GM23338 (cell line): Measurements from ENCODE around the gene PDE4D. TPM values are rescaled to one million over a fixed set of nuclear protein-coding genes. Genes with fewer than 3 reads are reported as not detected.

Experiments
- ATAC-seq: fragments of 200-7000 bp; cut with Tn5 transposase; 3 replicates; pipeline ENCODE4 v1.9.1; 2020
- DNase-seq: peaks from one replicate; pipeline ENCODE4 v3.0.0-alpha.2; 2015; ENCODE audit warnings: low spot score
- H2AFZ ChIP-seq: fragments of 200-600 bp; sonication (generic); 2 replicates; pipeline ENCODE4 v1.8.0; 2016; ENCODE audit warnings: antibody characterized with exemption, mild to moderate bottlenecking, moderate library complexity
- H3F3A ChIP-seq: fragments of 200-600 bp; sonication (generic); replicated peaks from 2 replicates; pipeline ENCODE4 v1.8.0; 2017; ENCODE audit warnings: antibody characterized with exemption, mixed run types, low read depth
- H3K27ac ChIP-seq: fragments of 200-600 bp; sonication (generic); 2 replicates; pipeline ENCODE4 v1.6.1; 2016; ENCODE audit warnings: low read depth
- H3K27me3 ChIP-seq: fragments of 200-600 bp; sonication (generic); 2 replicates; pipeline ENCODE4 v1.8.0; 2016; ENCODE audit warnings: mild to moderate bottlenecking, mixed run types, moderate library complexity; ENCODE audit not compliant: insufficient read depth
- H3K36me3 ChIP-seq: fragments of 200-600 bp; sonication (generic); 2 replicates; pipeline ENCODE4 v1.8.0; 2016; ENCODE audit warnings: mild to moderate bottlenecking; ENCODE audit not compliant: insufficient read depth
- H3K4me1 ChIP-seq: fragments of 200-600 bp; sonication (generic); 2 replicates; pipeline ENCODE4 v1.8.0; 2016; ENCODE audit warnings: mild to moderate bottlenecking, moderate library complexity; ENCODE audit not compliant: insufficient read depth
- H3K4me2 ChIP-seq: fragments of 200-600 bp; sonication (generic); 2 replicates; pipeline ENCODE4 v1.7.1; 2017; ENCODE audit warnings: mixed run types
- H3K4me3 ChIP-seq: fragments of 200-600 bp; sonication (generic); 2 replicates; pipeline ENCODE4 v1.6.1; 2016; ENCODE audit warnings: mixed run types
- H3K79me2 ChIP-seq: fragments of 200-600 bp; sonication (generic); replicated peaks from 2 replicates; pipeline ENCODE4 v1.8.0; 2017; ENCODE audit warnings: mild to moderate bottlenecking; ENCODE audit not compliant: insufficient read depth
- H3K9me2 ChIP-seq: fragments of 200-600 bp; sonication (generic); 2 replicates; pipeline ENCODE4 v1.8.0; 2017; ENCODE audit not compliant: insufficient read depth
- H4K20me1 ChIP-seq: fragments of 200-600 bp; sonication (generic); replicated peaks from 2 replicates; pipeline ENCODE4 v1.8.0; 2017; ENCODE audit warnings: mild to moderate bottlenecking; ENCODE audit not compliant: insufficient read depth
- H3K27ac Mint-ChIP-seq: 2 replicates; pipeline ENCODE4 v1.8.0; 2020; ENCODE audit warnings: inconsistent platforms, mild to moderate bottlenecking, moderate library complexity, mixed read lengths
- H3K27me3 Mint-ChIP-seq: 3 replicates; pipeline ENCODE4 v1.8.0; 2022; ENCODE audit warnings: low read depth, mild to moderate bottlenecking, moderate library complexity, mixed read lengths, inconsistent platforms; ENCODE audit not compliant: insufficient read depth, poor library complexity
- H3K36me3 Mint-ChIP-seq: 3 replicates; pipeline ENCODE4 v1.8.0; 2021; ENCODE audit warnings: low read depth, mild to moderate bottlenecking, inconsistent platforms, moderate library complexity, mixed read lengths
- H3K4me1 Mint-ChIP-seq: 3 replicates; pipeline ENCODE4 v1.8.0; 2020; ENCODE audit warnings: mild to moderate bottlenecking, inconsistent platforms, mixed read lengths
- H3K4me3 Mint-ChIP-seq: 3 replicates; pipeline ENCODE4 v1.8.0; 2021; ENCODE audit warnings: moderate library complexity, mild to moderate bottlenecking, inconsistent platforms, mixed read lengths
- H3K9me3 Mint-ChIP-seq: 3 replicates; pipeline ENCODE4 v1.8.0; 2020; ENCODE audit warnings: moderate library complexity, mild to moderate bottlenecking, inconsistent platforms, mixed read lengths
- EZH2phosphoT487 ChIP-seq: fragments of 200-600 bp; sonication (generic); IDR thresholded peaks from one replicate; pipeline ENCODE4 v1.8.1; 2018; ENCODE audit warnings: antibody characterized with exemption; ENCODE audit not compliant: unreplicated experiment
- NANOG ChIP-seq: IDR thresholded peaks from 2 replicates; pipeline ENCODE4 v1.6.1; 2016; ENCODE audit warnings: antibody characterized with exemption, borderline replicate concordance
- POLR2AphosphoS5 ChIP-seq: IDR thresholded peaks from 2 replicates; pipeline ENCODE4 v1.6.1; 2016; ENCODE audit warnings: antibody characterized with exemption, low read depth
- ZNF114 ChIP-seq: fragments of 250-450 bp; sonication (Bioruptor Pico); IDR thresholded peaks from 2 replicates; pipeline ENCODE4 v1.5.0; 2020; ENCODE audit warnings: mild to moderate bottlenecking, moderate library complexity
- ZNF331 ChIP-seq: fragments of 250-450 bp; sonication (Bioruptor Pico); IDR thresholded peaks from 2 replicates; pipeline ENCODE4 v1.5.0; 2020; ENCODE audit warnings: low read depth, mild to moderate bottlenecking, moderate library complexity
- polyA plus RNA-seq: library from polyadenylated mRNA; unstranded; fragments of >200 nt; fragmentation: Nextera tagmentation; extraction: Ambion mirVana; gene quantifications from 2 replicates; pipeline ENCODE4 v1.2.1, GENCODE V29; 2016
- total RNA-seq: library from RNA; depleted of rRNA; stranded (reverse); fragments of >200 nt; shearing (Covaris generic); gene quantifications from 2 replicates; pipeline ENCODE4 v1.2.3, GENCODE V29; 2014
- TF ChIP-seq, protein P1 (sequence below): IDR thresholded peaks from one replicate; pipeline ENCODE4 v1.6.1; 2018; ENCODE audit warnings: antibody characterized with exemption; ENCODE audit not compliant: unreplicated experiment
- TF ChIP-seq, protein P2 (sequence below): IDR thresholded peaks from 2 replicates; pipeline ENCODE4 v1.6.1; 2016; ENCODE audit warnings: antibody characterized with exemption

The PDE4D gene
- total and polyA plus RNA-seq, 2 experiments from 2014 or later, result 2.1 to 4.7 TPM

DNA sequence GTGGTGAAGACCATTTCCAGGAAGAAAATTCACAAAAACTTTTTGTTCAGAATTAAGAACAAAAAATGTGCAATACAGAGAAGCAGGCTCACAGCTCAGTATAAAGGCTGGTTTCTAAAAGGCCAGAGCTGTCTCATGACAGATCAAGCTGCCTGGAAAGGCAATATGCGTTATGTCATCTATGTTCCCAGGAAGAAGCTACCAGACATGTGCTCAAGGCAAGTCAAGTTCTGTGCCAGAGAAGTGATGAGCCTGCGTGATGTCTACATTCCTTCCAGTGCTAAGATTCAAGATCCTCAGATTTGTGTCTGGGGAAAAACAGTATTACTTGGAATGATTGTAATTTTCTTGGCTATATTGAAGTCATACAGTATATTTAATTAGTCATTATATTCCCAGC, 104.3 kb downstream of the PDE4D start:
- H2AFZ ChIP-seq, result no peak overlapping the region
- H3K4me2 ChIP-seq, result no peak overlapping the region
- Mint-ChIP-seq H3K9me3 (no peaks in the 10 kb centered on the region), H3K36me3 (no peaks in the 10 kb centered on the region), H3K27ac (no peak overlapping the region), H3K4me3 (no peak overlapping the region), H3K27me3 (no peaks in the 10 kb centered on the region), H3K4me1 (peaks cover 16% of the 10 kb centered on the region)
- ATAC-seq (no peak), DNase-seq (no peak)
- no peaks in the 10 kb centered on the region for H3K36me3 ChIP-seq
- H3K4me3 ChIP-seq, result no peak overlapping the region
- no peaks in the 10 kb centered on the region for H3K9me2 ChIP-seq
- H4K20me1 ChIP-seq, result no peaks in the 10 kb centered on the region
- H3K27ac ChIP-seq, result no peak overlapping the region
- H3F3A ChIP-seq, result no peaks in the 10 kb centered on the region
- H3K79me2 ChIP-seq, result no peaks in the 10 kb centered on the region
- no peaks in the 10 kb centered on the region for H3K27me3 ChIP-seq
- no peak for TF ChIP-seq NANOG
- TF ChIP-seq, protein P1, sequence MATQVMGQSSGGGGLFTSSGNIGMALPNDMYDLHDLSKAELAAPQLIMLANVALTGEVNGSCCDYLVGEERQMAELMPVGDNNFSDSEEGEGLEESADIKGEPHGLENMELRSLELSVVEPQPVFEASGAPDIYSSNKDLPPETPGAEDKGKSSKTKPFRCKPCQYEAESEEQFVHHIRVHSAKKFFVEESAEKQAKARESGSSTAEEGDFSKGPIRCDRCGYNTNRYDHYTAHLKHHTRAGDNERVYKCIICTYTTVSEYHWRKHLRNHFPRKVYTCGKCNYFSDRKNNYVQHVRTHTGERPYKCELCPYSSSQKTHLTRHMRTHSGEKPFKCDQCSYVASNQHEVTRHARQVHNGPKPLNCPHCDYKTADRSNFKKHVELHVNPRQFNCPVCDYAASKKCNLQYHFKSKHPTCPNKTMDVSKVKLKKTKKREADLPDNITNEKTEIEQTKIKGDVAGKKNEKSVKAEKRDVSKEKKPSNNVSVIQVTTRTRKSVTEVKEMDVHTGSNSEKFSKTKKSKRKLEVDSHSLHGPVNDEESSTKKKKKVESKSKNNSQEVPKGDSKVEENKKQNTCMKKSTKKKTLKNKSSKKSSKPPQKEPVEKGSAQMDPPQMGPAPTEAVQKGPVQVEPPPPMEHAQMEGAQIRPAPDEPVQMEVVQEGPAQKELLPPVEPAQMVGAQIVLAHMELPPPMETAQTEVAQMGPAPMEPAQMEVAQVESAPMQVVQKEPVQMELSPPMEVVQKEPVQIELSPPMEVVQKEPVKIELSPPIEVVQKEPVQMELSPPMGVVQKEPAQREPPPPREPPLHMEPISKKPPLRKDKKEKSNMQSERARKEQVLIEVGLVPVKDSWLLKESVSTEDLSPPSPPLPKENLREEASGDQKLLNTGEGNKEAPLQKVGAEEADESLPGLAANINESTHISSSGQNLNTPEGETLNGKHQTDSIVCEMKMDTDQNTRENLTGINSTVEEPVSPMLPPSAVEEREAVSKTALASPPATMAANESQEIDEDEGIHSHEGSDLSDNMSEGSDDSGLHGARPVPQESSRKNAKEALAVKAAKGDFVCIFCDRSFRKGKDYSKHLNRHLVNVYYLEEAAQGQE, result no peak
- TF ChIP-seq ZNF114 (CRISPR knock-in tag), result no peak
- no peak for TF ChIP-seq POLR2AphosphoS5
- TF ChIP-seq EZH2phosphoT487, result no peak
- TF ChIP-seq ZNF331 (CRISPR knock-in tag), result no peak
- TF ChIP-seq, protein P2, sequence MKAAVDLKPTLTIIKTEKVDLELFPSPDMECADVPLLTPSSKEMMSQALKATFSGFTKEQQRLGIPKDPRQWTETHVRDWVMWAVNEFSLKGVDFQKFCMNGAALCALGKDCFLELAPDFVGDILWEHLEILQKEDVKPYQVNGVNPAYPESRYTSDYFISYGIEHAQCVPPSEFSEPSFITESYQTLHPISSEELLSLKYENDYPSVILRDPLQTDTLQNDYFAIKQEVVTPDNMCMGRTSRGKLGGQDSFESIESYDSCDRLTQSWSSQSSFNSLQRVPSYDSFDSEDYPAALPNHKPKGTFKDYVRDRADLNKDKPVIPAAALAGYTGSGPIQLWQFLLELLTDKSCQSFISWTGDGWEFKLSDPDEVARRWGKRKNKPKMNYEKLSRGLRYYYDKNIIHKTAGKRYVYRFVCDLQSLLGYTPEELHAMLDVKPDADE, result no peak
- H3K4me1 ChIP-seq, result peaks cover 11% of the 10 kb centered on the region; the same call in 1 of the 2 replicates

DNA sequence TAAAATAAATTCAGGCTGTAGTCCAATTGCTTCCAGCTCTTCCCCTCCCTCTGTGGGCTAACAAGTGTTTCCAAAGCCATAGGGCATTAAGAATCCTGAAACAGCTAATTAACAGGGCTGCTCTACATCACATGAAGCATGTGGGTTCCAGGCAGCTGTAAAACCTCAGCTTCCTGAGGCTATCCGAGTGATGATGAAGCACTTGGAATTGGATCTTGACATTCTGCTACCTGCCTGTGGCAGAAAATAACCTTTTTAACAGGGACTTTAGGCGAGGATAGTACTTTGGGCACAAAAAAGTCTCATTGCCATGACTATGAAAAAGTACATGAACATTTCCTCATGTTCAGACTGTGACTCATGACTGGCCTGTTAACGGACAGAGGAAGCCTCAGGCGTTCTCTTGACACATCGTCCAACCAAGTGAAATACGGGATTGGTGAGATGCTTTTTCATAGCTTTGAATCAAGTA, 107.2 kb downstream of the PDE4D start:
- Mint-ChIP-seq H3K27ac (no peak overlapping the region), H3K36me3 (no peaks in the 10 kb centered on the region), H3K4me1 (peaks cover 14% of the 10 kb centered on the region), H3K4me3 (no peak overlapping the region), H3K27me3 (no peaks in the 10 kb centered on the region), H3K9me3 (no peaks in the 10 kb centered on the region)
- no peaks in the 10 kb centered on the region for H3F3A ChIP-seq
- DNase-seq (no peak), ATAC-seq (no peak)
- H2AFZ ChIP-seq, result no peak overlapping the region; the same call in 1 of the 2 replicates
- H3K36me3 ChIP-seq, result no peaks in the 10 kb centered on the region
- H3K27me3 ChIP-seq, result no peaks in the 10 kb centered on the region
- no peak overlapping the region for H3K27ac ChIP-seq
- no peaks in the 10 kb centered on the region for H3K79me2 ChIP-seq
- H4K20me1 ChIP-seq, result no peaks in the 10 kb centered on the region
- H3K9me2 ChIP-seq, result no peaks in the 10 kb centered on the region
- peaks cover 9% of the 10 kb centered on the region; the same call in 1 of the 2 replicates for H3K4me1 ChIP-seq
- TF ChIP-seq, protein P1, result no peak
- H3K4me2 ChIP-seq, result no peak overlapping the region
- H3K4me3 ChIP-seq, result no peak overlapping the region
